ENCODE data around the gene LEP. TPM values are rescaled to one million over a fixed set of nuclear protein-coding genes. Genes with fewer than 3 reads are reported as not detected.

Gene LEP
- total and polyA plus RNA-seq, 2 donors (not counting 1 experiment from before 2014, with no cell fraction given), result 0.36 to 2.8 TPM

DNA sequence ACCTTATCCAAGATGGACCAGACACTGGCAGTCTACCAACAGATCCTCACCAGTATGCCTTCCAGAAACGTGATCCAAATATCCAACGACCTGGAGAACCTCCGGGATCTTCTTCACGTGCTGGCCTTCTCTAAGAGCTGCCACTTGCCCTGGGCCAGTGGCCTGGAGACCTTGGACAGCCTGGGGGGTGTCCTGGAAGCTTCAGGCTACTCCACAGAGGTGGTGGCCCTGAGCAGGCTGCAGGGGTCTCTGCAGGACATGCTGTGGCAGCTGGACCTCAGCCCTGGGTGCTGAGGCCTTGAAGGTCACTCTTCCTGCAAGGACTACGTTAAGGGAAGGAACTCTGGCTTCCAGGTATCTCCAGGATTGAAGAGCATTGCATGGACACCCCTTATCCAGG, 13.4 kb downstream of the LEP start:
- TF ChIP-seq, protein P1, sequence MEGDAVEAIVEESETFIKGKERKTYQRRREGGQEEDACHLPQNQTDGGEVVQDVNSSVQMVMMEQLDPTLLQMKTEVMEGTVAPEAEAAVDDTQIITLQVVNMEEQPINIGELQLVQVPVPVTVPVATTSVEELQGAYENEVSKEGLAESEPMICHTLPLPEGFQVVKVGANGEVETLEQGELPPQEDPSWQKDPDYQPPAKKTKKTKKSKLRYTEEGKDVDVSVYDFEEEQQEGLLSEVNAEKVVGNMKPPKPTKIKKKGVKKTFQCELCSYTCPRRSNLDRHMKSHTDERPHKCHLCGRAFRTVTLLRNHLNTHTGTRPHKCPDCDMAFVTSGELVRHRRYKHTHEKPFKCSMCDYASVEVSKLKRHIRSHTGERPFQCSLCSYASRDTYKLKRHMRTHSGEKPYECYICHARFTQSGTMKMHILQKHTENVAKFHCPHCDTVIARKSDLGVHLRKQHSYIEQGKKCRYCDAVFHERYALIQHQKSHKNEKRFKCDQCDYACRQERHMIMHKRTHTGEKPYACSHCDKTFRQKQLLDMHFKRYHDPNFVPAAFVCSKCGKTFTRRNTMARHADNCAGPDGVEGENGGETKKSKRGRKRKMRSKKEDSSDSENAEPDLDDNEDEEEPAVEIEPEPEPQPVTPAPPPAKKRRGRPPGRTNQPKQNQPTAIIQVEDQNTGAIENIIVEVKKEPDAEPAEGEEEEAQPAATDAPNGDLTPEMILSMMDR (conservative IDR thresholded peaks at IDR 0.05 in 1 of 2, IDR thresholded peaks at IDR 0.05 in 1 of 2; ENCODE audit: low read depth in 1 of 2, low read length in 2 of 2), result no peak
- TF ChIP-seq EZH2 (IDR thresholded peaks at IDR 0.05; ENCODE audit: low read length, missing control alignments), result no peak
- H2AFZ ChIP-seq (ENCODE audit: low read length), result no peak overlapping the region

DNA sequence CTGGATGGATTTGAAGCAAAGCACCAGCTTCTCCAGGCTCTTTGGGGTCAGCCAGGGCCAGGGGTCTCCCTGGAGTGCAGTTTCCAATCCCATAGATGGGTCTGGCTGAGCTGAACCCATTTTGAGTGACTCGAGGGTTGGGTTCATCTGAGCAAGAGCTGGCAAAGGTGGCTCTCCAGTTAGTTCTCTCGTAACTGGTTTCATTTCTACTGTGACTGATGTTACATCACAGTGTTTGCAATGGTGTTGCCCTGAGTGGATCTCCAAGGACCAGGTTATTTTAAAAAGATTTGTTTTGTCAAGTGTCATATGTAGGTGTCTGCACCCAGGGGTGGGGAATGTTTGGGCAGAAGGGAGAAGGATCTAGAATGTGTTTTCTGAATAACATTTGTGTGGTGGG, 14.2 kb downstream of the LEP start:
- Histone ChIP-seq H4K20me1 (ENCODE audit: control insufficient read depth, extremely low read depth, insufficient read depth, low read length) (no peaks in the 10 kb centered on the region), H3K4me2 (ENCODE audit: extremely low read depth, insufficient read depth, low read length) (no peak overlapping the region), H2AFZ (ENCODE audit: low read length) (no peak overlapping the region), H3K9me3 (ENCODE audit: control insufficient read depth, insufficient read depth, low read depth, low read length) (no peaks in the 10 kb centered on the region), H3K79me2 (ENCODE audit: control insufficient read depth, insufficient read depth, low read length) (no peaks in the 10 kb centered on the region), H3K4me3 (replicated peaks in 1 of 4; ENCODE audit: control extremely low read depth in 1 of 4, insufficient read depth in 1 of 4, low read depth in 3 of 4, low read length in 4 of 4) (no peak overlapping the region), H3K4me1 (ENCODE audit: control insufficient read depth, extremely low read depth, insufficient read depth, low read length) (no peaks in the 10 kb centered on the region), H3K9ac (ENCODE audit: insufficient read depth, low read length) (no peak overlapping the region), H3K36me3 (ENCODE audit: control insufficient read depth, insufficient read depth, low read length) (no peaks in the 10 kb centered on the region), H3K27ac (ENCODE audit: insufficient read depth, low read length) (no peak overlapping the region), H3K27me3 (ENCODE audit: control insufficient read depth, insufficient read depth, low read length) (no peaks in the 10 kb centered on the region)
- no peak for TF ChIP-seq EZH2 (IDR thresholded peaks at IDR 0.05; ENCODE audit: low read length, missing control alignments)
- TF ChIP-seq, protein P1 (conservative IDR thresholded peaks at IDR 0.05 in 1 of 2, IDR thresholded peaks at IDR 0.05 in 1 of 2; ENCODE audit: low read depth in 1 of 2, low read length in 2 of 2), result no peak
- DNase-seq (ENCODE audit: low read depth in 2 of 2), result no peak

More for the DNA sequence above, 13.4 kb downstream of the LEP start:
- Histone ChIP-seq H3K9me3 (ENCODE audit: control insufficient read depth, insufficient read depth, low read depth, low read length) (no peaks in the 10 kb centered on the region), H3K4me2 (ENCODE audit: extremely low read depth, insufficient read depth, low read length) (no peak overlapping the region), H3K27ac (ENCODE audit: insufficient read depth, low read length) (no peak overlapping the region), H3K4me1 (ENCODE audit: control insufficient read depth, extremely low read depth, insufficient read depth, low read length) (no peaks in the 10 kb centered on the region), H4K20me1 (ENCODE audit: control insufficient read depth, extremely low read depth, insufficient read depth, low read length) (no peaks in the 10 kb centered on the region), H3K36me3 (ENCODE audit: control insufficient read depth, insufficient read depth, low read length) (no peaks in the 10 kb centered on the region), H3K79me2 (ENCODE audit: control insufficient read depth, insufficient read depth, low read length) (no peaks in the 10 kb centered on the region), H3K27me3 (ENCODE audit: control insufficient read depth, insufficient read depth, low read length) (peaks cover 3% of the 10 kb centered on the region), H3K9ac (ENCODE audit: insufficient read depth, low read length) (no peak overlapping the region), H3K4me3 (replicated peaks in 1 of 4; ENCODE audit: control extremely low read depth in 1 of 4, insufficient read depth in 1 of 4, low read depth in 3 of 4, low read length in 4 of 4) (no peak overlapping the region)
- DNase-seq (ENCODE audit: low read depth in 2 of 2), result no peak

DNA sequence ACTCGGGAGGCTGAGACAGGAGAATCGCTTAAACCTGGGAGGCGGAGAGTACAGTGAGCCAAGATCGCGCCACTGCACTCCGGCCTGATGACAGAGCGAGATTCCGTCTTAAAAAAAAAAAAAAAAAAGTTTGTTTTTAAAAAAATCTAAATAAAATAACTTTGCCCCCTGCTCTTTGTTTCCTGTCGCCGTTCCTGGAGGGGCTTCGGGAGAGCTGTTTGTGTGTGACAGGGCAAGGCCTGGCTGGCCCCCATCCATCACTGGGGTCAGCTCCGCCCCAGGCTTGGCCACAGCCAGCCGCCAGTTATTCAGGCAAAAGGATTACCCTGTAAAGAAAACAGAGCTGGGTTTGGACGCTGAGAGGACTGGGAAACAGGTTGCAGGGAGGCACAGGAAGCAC, 16.4 kb downstream of the LEP start:
- Histone ChIP-seq H3K9me3 (ENCODE audit: control insufficient read depth, insufficient read depth, low read depth, low read length) (no peaks in the 10 kb centered on the region), H3K4me2 (ENCODE audit: extremely low read depth, insufficient read depth, low read length) (no peak overlapping the region), H3K4me1 (ENCODE audit: control insufficient read depth, extremely low read depth, insufficient read depth, low read length) (no peaks in the 10 kb centered on the region), H3K9ac (ENCODE audit: insufficient read depth, low read length) (no peak overlapping the region), H3K27me3 (ENCODE audit: control insufficient read depth, insufficient read depth, low read length) (no peaks in the 10 kb centered on the region), H2AFZ (ENCODE audit: low read length) (no peak overlapping the region), H3K79me2 (ENCODE audit: control insufficient read depth, insufficient read depth, low read length) (no peaks in the 10 kb centered on the region), H3K4me3 (replicated peaks in 1 of 4; ENCODE audit: control extremely low read depth in 1 of 4, insufficient read depth in 1 of 4, low read depth in 3 of 4, low read length in 4 of 4) (no peak overlapping the region), H4K20me1 (ENCODE audit: control insufficient read depth, extremely low read depth, insufficient read depth, low read length) (no peaks in the 10 kb centered on the region), H3K36me3 (ENCODE audit: control insufficient read depth, insufficient read depth, low read length) (no peaks in the 10 kb centered on the region), H3K27ac (ENCODE audit: insufficient read depth, low read length) (no peak overlapping the region)
- TF ChIP-seq, protein P1 (conservative IDR thresholded peaks at IDR 0.05 in 1 of 2, IDR thresholded peaks at IDR 0.05 in 1 of 2; ENCODE audit: low read depth in 1 of 2, low read length in 2 of 2), result no peak
- no peak for TF ChIP-seq EZH2 (IDR thresholded peaks at IDR 0.05; ENCODE audit: low read length, missing control alignments)
- no peak for DNase-seq (ENCODE audit: low read depth in 2 of 2)
